Vagina (tissue), 2 donors: ENCODE measurements around the gene WDR72.

ENCODE experiments used
- CTCF ChIP-seq, 3 experiments: fragments of 450-650 bp in 2 of 3; fragments of 200-600 bp in 1 of 3; sonication (generic) in 1 of 3; IDR thresholded peaks; one replicate each; pipeline ENCODE4 v1.5.1; 2017 to 2019; ENCODE audit warnings: antibody characterized with exemption in 3 of 3, mild to moderate bottlenecking in 2 of 3, moderate library complexity in 2 of 3
- POLR2A ChIP-seq, 2 donors: fragments of 450-650 bp; IDR thresholded peaks; one replicate each; pipeline ENCODE4 v1.6.1; 2017; ENCODE audit warnings: antibody characterized with exemption in 2 of 2, mild to moderate bottlenecking in 2 of 2, moderate library complexity in 2 of 2
- POLR2AphosphoS5 ChIP-seq, 2 donors: sonication (generic); formaldehyde crosslinking; IDR thresholded peaks; one replicate each; pipeline ENCODE4 v1.9.0; 2017; ENCODE audit warnings: antibody characterized with exemption in 2 of 2, mild to moderate bottlenecking in 2 of 2, low read depth in 1 of 2; ENCODE audit not compliant: insufficient read depth in 1 of 2

GRCh38 chr15:53566912-53567311, 192.6 kb downstream of the WDR72 start:
- TF ChIP-seq POLR2A (IDR thresholded peaks at IDR 0.05) (no peak), CTCF (IDR thresholded peaks at IDR 0.05) (no peak), POLR2AphosphoS5 (IDR thresholded peaks at IDR 0.05; ENCODE audit: insufficient read depth in 1 of 2, low read depth in 1 of 2) (no peak)
